GM21723 (cell line): Measurements from ENCODE around the gene MRPL11.
A peak's percentile ranks its signal among the peaks of the same experiment; 100 is the strongest.
"Not testable (repeated sequence)": the region's sequence is repeated elsewhere in the genome, so short reads cannot be mapped to it uniquely, and the experiment has no call there.

Experiments
- ATAC-seq: cut with Tn5 transposase; IDR thresholded peaks from one replicate; pipeline ENCODE4 v1.9.1; 2021; ENCODE audit warnings: mild to moderate bottlenecking, moderate library complexity; ENCODE audit not compliant: unreplicated experiment

The MRPL11 gene

GRCh38 chr11:66431871-66432329 lies 6.7 kb downstream of the MRPL11 start:
- ATAC-seq = not testable (repeated sequence)

GRCh38 chr11:66431287-66431686 lies 7.4 kb downstream of the MRPL11 start:
- not testable (repeated sequence) for ATAC-seq

GRCh38 chr11:66429983-66430602 lies 8.6 kb downstream of the MRPL11 start:
- ATAC-seq = no peak

- ATAC-seq = no peak
These were observed 9.7 kb downstream of the MRPL11 start for GRCh38 chr11:66428933-66429332.

- ATAC-seq = no peak
These were observed 12.3 kb downstream of the MRPL11 start for GRCh38 chr11:66426314-66426713.

GRCh38 chr11:66421492-66422205 lies 17.0 kb downstream of the MRPL11 start:
- no peak for ATAC-seq

- no peak for ATAC-seq
These were observed 17.8 kb downstream of the MRPL11 start, which contains the start of gene NPAS4 for GRCh38 chr11:66420671-66421476. NPAS4 (plus strand) TSS chr11:66421035; CDS start chr11:66421180, 145 bp downstream.

GRCh38 chr11:66419825-66420224 lies 18.8 kb downstream of the MRPL11 start:
- no peak for ATAC-seq

- no peak for ATAC-seq
These were observed 19.7 kb downstream of the MRPL11 start for GRCh38 chr11:66418986-66419308.

GRCh38 chr11:66418168-66418985 lies 20.3 kb downstream of the MRPL11 start:
- ATAC-seq = no peak

- no peak for ATAC-seq
These were observed 21.6 kb downstream of the MRPL11 start for GRCh38 chr11:66417000-66417399.

GRCh38 chr11:66415423-66415822 lies 23.2 kb downstream of the MRPL11 start:
- ATAC-seq = no peak

GRCh38 chr11:66414120-66414934 lies 24.3 kb downstream of the MRPL11 start:
- no peak for ATAC-seq

- ATAC-seq = no peak
These were observed 25.5 kb downstream of the MRPL11 start for GRCh38 chr11:66413167-66413566.

GRCh38 chr11:66412110-66412509 lies 26.5 kb downstream of the MRPL11 start:
- ATAC-seq = no peak

- ATAC-seq = no peak
These were observed 27.3 kb downstream of the MRPL11 start for GRCh38 chr11:66411323-66411722.

GRCh38 chr11:66410191-66410590 lies 28.5 kb downstream of the MRPL11 start:
- no peak for ATAC-seq

- ATAC-seq = no peak
These were observed 29.4 kb downstream of the MRPL11 start for GRCh38 chr11:66409226-66409625.

GRCh38 chr11:66408488-66409214 lies 30.0 kb downstream of the MRPL11 start:
- ATAC-seq = peak; percentile 65
